Measurements from ENCODE around the gene CCDC106. TPM values are rescaled to one million over a fixed set of nuclear protein-coding genes. Genes with fewer than 3 reads are reported as not detected.

CCDC106 gene
- total RNA-seq, 2 experiments from 2014 or later: 29.0 to 30.1 TPM

GRCh38 chr19:55623561-55623960 lies 24.5 kb upstream of the CCDC106 start:
- intact Hi-C loops (cut with micrococcal nuclease; ENCODE audit: unreplicated experiment): no loop called here
- peaks cover 11% of the 10 kb centered on the region for H3K4me1 ChIP-seq (ENCODE audit: insufficient read depth, low read length, poor library complexity, severe bottlenecking)
- no peak overlapping the region for H2AFZ ChIP-seq (ENCODE audit: low read length)
- H3K9me2 ChIP-seq (ENCODE audit: insufficient read depth, low read length): no peaks in the 10 kb centered on the region
- no peaks in the 10 kb centered on the region for H4K20me1 ChIP-seq (ENCODE audit: insufficient read depth, low read length)
- H3K9me3 ChIP-seq (ENCODE audit: low read length): no peaks in the 10 kb centered on the region
- peaks cover 8% of the 10 kb centered on the region; the same call in 1 of the 2 replicates for H3K36me3 ChIP-seq (ENCODE audit: insufficient read depth, low read length)
- DNase-seq (ENCODE audit: low spot score): no peak
- POLR2A ChIA-PET: no interaction called here
- no peaks in the 10 kb centered on the region for H3K79me2 ChIP-seq (ENCODE audit: insufficient read depth, low read depth, low read length)
- H3K4me2 ChIP-seq (ENCODE audit: low read length): peak overlapping the region; percentile 33
- no peak overlapping the region for H3K27ac ChIP-seq (ENCODE audit: low read depth, low read length, poor library complexity, severe bottlenecking)
- no peak for TF ChIP-seq CTCF (conservative IDR thresholded peaks at IDR 0.05; ENCODE audit: low read length)
- no peak for TF ChIP-seq EZH2phosphoT487 (IDR thresholded peaks at IDR 0.05; ENCODE audit: borderline replicate concordance, low read depth, low read length)
- BruUV-seq (replicated peaks): no TSS peak
- CTCF ChIA-PET (ENCODE audit: unreplicated experiment): no interaction called here
- peak overlapping the region; percentile 58 for H3K4me3 ChIP-seq (ENCODE audit: low read depth, low read length, poor library complexity, severe bottlenecking)

DNA sequence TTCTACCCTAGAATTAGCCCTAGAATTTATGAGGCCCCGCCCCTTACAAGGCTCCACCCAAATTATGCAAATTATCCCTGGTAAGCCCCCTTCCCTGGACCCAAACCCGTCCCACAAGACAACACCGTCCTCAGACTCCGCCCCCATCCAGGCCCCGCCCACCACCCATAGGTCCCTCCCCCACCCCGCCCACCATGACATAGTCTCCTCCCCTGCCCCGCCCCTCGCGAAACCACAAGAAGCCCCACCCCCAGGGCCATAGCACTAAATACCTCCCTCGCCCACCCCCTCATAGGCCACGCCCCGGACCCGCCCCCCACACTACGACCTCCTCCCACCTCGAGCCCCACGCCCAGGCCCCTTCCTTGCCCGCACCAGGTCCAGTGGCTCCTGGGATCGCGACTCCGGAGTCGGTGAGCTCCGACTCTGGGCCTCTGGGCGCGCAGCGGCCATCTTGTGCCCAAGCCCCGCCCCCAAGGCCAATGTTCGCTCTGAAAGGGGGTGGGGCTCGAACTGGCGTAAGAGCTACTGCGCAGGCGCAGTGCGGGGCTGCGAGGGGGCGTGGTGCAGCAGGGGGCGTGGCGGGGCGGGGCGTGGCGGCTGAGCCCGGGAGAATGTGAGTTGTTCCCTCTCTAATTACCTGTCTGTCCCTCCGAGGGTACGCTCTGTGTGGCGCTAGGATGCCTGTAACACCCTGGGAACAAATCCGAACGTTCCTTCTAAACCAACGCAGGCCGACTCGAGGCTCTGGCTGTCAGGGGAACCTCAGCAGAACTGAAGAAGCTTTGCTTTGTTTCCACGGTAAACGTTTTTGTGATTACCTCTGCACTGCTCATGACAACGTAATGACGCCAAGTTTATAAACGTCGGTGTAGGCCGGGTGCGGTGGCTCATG lies 23.7 kb upstream of the CCDC106 start, which contains the start of gene ZNF784:
Gene ZNF784 (minus strand): TSS at position 458 of the 895 bp plus-strand sequence. CDS start 5 bp downstream, at position 453.
- Histone ChIP-seq H3K9me2 (ENCODE audit: insufficient read depth, low read length) (no peaks in the 10 kb centered on the region), H3K27ac (ENCODE audit: low read depth, low read length, poor library complexity, severe bottlenecking) (peak within 1 kb of the TSS; percentile 63), H3K4me1 (ENCODE audit: insufficient read depth, low read length, poor library complexity, severe bottlenecking) (peaks cover 11% of the 10 kb centered on the region), H3K4me2 (ENCODE audit: low read length) (peak within 1 kb of the TSS; percentile 91), H3K4me3 (ENCODE audit: low read depth, low read length, poor library complexity, severe bottlenecking) (peak within 1 kb of the TSS; percentile 67), H3K9me3 (ENCODE audit: low read length) (no peaks in the 10 kb centered on the region), H3K79me2 (ENCODE audit: insufficient read depth, low read depth, low read length) (no peaks in the 10 kb centered on the region), H4K20me1 (ENCODE audit: insufficient read depth, low read length) (no peaks in the 10 kb centered on the region), H3K36me3 (ENCODE audit: insufficient read depth, low read length) (peaks cover 8% of the 10 kb centered on the region; the same call in 1 of the 2 replicates), H2AFZ (ENCODE audit: low read length) (peak within 1 kb of the TSS; percentile 46; the same call in 1 of the 2 replicates)
- intact Hi-C loops (cut with micrococcal nuclease; ENCODE audit: unreplicated experiment): no loop called here
- DNase-seq (ENCODE audit: low spot score): peak; percentile 97
- no peak for TF ChIP-seq CTCF (conservative IDR thresholded peaks at IDR 0.05; ENCODE audit: low read length)
- no peak for TF ChIP-seq EZH2phosphoT487 (IDR thresholded peaks at IDR 0.05; ENCODE audit: borderline replicate concordance, low read depth, low read length)
- ChIA-PET POLR2A (interaction anchor here (0.6 to 1.3 kb wide), 12 partner anchors 9 to 690 kb away, joined by 3 to 15 read pairs (median 4); partner anchors contain the start of genes FIZ1, U2AF2 and ZSCAN5A), CTCF (ENCODE audit: unreplicated experiment) (interaction anchor here (0.6 to 0.7 kb wide), 3 partner anchors 13 to 107 kb away, joined by 3 to 4 read pairs (median 3); no protein-coding TSS in a partner anchor)
- no TSS peak for BruUV-seq (replicated peaks)

All from OCI-LY7 (cell line).